IMR-90 (cell line): ENCODE data around the gene SEZ6L2. TPM values are rescaled to one million over a fixed set of nuclear protein-coding genes. Genes with fewer than 3 reads are reported as not detected.

Experiments
- ATAC-seq: fragments of 200-7000 bp; cut with Tn5 transposase; 2 replicates; pipeline ENCODE4 v1.9.1; 2020; ENCODE audit warnings: low read depth, mild to moderate bottlenecking, moderate library complexity
- BruUV-seq: library from RNA; stranded (reverse); fragments of 400-500 nt; replicated peaks from 2 replicates; lab custom pipeline; 2021; lab: Mats Ljungman, UMichigan
- CTCF ChIA-PET: fragments of 300-600 bp; formaldehyde crosslinking; extraction: SDS; loops from one replicate; lab custom pipeline; 2021; ENCODE audit warnings: antibody characterized with exemption; lab: Yijun Ruan, JAX
- POLR2A ChIA-PET: fragments of 300-600 bp; sonication (Branson Sonifier 250); formaldehyde crosslinking; loops from one replicate; lab custom pipeline; 2022; ENCODE audit warnings: antibody characterized with exemption; ENCODE audit not compliant: unreplicated experiment; lab: Charles Lee
- DNase-seq: peaks from one replicate; pipeline ENCODE4 v3.0.0; 2013
- H2AFZ ChIP-seq: replicated peaks from 2 replicates; pipeline ENCODE3; 2013; ENCODE audit warnings: low read length, mild to moderate bottlenecking; ENCODE audit not compliant: poor library complexity
- H2AK5ac ChIP-seq: 2 replicates; pipeline ENCODE4 v1.6.1; 2013; ENCODE audit warnings: low read depth, low read length, inconsistent platforms
- H2AK9ac ChIP-seq: replicated peaks from 2 replicates; pipeline ENCODE3; 2013; ENCODE audit warnings: mild to moderate bottlenecking, low read depth, low read length, moderate library complexity; ENCODE audit not compliant: poor library complexity
- H2BK120ac ChIP-seq: 2 replicates; pipeline ENCODE4 v1.6.1; 2013; ENCODE audit warnings: low read depth, low read length, inconsistent platforms
- H2BK15ac ChIP-seq: 3 replicates; pipeline ENCODE4 v1.6.1; 2013; ENCODE audit warnings: low read depth, low read length, inconsistent platforms
- H2BK20ac ChIP-seq: 2 replicates; pipeline ENCODE4 v1.6.1; 2013; ENCODE audit warnings: low read depth, mild to moderate bottlenecking, inconsistent platforms, low read length, moderate library complexity
- H2BK5ac ChIP-seq: 2 replicates; pipeline ENCODE4 v1.6.1; 2013; ENCODE audit warnings: mild to moderate bottlenecking, low read depth, low read length, inconsistent platforms; ENCODE audit not compliant: poor library complexity, severe bottlenecking
- H3K14ac ChIP-seq: replicated peaks from 2 replicates; pipeline ENCODE4 v1.6.1; 2013; ENCODE audit warnings: low read depth, low read length, inconsistent platforms
- H3K18ac ChIP-seq: 2 replicates; pipeline ENCODE4 v1.6.1; 2013; ENCODE audit warnings: low read depth, low read length, control low read depth
- H3K23ac ChIP-seq: 2 replicates; pipeline ENCODE4 v1.6.1; 2013; ENCODE audit warnings: low read depth, low read length, inconsistent platforms
- H3K27ac ChIP-seq: 2 replicates; pipeline ENCODE4 v1.5.1; 2013; ENCODE audit warnings: mild to moderate bottlenecking, control low read depth, low read length; ENCODE audit not compliant: insufficient read depth
- H3K27me3 ChIP-seq: 2 replicates; pipeline ENCODE4 v1.6.1; 2013; ENCODE audit warnings: low read length; ENCODE audit not compliant: control insufficient read depth, insufficient read depth
- H3K36me3 ChIP-seq: 2 replicates; pipeline ENCODE4 v1.6.1; 2013; ENCODE audit warnings: low read length, mixed read lengths; ENCODE audit not compliant: control insufficient read depth, insufficient read depth
- H3K4ac ChIP-seq: 2 replicates; pipeline ENCODE4 v1.6.1; 2013; ENCODE audit warnings: low read depth, low read length, inconsistent platforms
- H3K4me1 ChIP-seq: 2 replicates; pipeline ENCODE4 v1.6.1; 2013; ENCODE audit warnings: low read length, mixed read lengths; ENCODE audit not compliant: control insufficient read depth, insufficient read depth
- H3K4me2 ChIP-seq: 2 replicates; pipeline ENCODE4 v1.6.1; 2013; ENCODE audit warnings: low read depth, mild to moderate bottlenecking, control low read depth, low read length, moderate library complexity
- H3K4me3 ChIP-seq: 2 replicates; pipeline ENCODE4 v1.5.1; 2013; ENCODE audit warnings: low read depth, mild to moderate bottlenecking, control low read depth, low read length, moderate library complexity; ENCODE audit not compliant: insufficient read depth
- H3K56ac ChIP-seq: 2 replicates; pipeline ENCODE4 v1.6.1; 2013; ENCODE audit warnings: low read length, inconsistent platforms; ENCODE audit not compliant: insufficient read depth; ENCODE audit errors: extremely low read depth
- H3K79me1 ChIP-seq, 2 experiments: 2 replicates each; pipeline ENCODE4 v1.6.1; 2013; ENCODE audit warnings: low read length in 2 of 2, inconsistent platforms in 1 of 2, low read depth in 1 of 2
- H3K9ac ChIP-seq: 2 replicates; pipeline ENCODE4 v1.6.1; 2013; ENCODE audit warnings: low read depth, low read length, control low read depth
- H3K9me1 ChIP-seq: 2 replicates; pipeline ENCODE4 v1.6.1; 2013; ENCODE audit warnings: low read length, inconsistent platforms; ENCODE audit not compliant: insufficient read depth
- H3K9me3 ChIP-seq: 2 replicates; pipeline ENCODE4 v1.6.1; 2013; ENCODE audit warnings: low read length; ENCODE audit not compliant: control insufficient read depth, insufficient read depth
- H4K20me1 ChIP-seq: 2 replicates; pipeline ENCODE4 v1.6.1; 2013; ENCODE audit warnings: low read length, inconsistent platforms; ENCODE audit not compliant: insufficient read depth
- H4K5ac ChIP-seq: 2 replicates; pipeline ENCODE4 v1.6.1; 2013; ENCODE audit warnings: mild to moderate bottlenecking, low read depth, low read length, control low read depth
- H4K8ac ChIP-seq, 2 experiments: 2 replicates each; pipeline ENCODE4 v1.6.1; 2013; ENCODE audit warnings: low read depth in 2 of 2, low read length in 2 of 2, control low read depth in 1 of 2, inconsistent platforms in 1 of 2
- H4K91ac ChIP-seq: 2 replicates; pipeline ENCODE4 v1.6.1; 2013; ENCODE audit warnings: low read depth, low read length, inconsistent platforms; ENCODE audit not compliant: insufficient read depth
- WGBS, 2 experiments: methylation state at CpG; one replicate each; pipeline versions ENCODE4 v1.1.5 to v1.1.7; 2013; ENCODE audit warnings: missing lambda C conversion rate in 2 of 2; ENCODE audit not compliant: insufficient read length in 1 of 2; ENCODE audit errors: extremely low coverage in 2 of 2; 5-methylcytosine and 5-hydroxymethylcytosine counted together
- dilution Hi-C: fragments of 300-500 bp; cut with HindIII; formaldehyde crosslinking; loops from one replicate; pipeline ENCODE4 v1.14.3; 2018; ENCODE audit warnings: low sequenced_read_pairs; ENCODE audit not compliant: unreplicated experiment
- in situ Hi-C: fragments of 300-500 bp; cut with MboI; formaldehyde crosslinking; loops from 3 replicates; pipeline ENCODE4 v1.14.3; 2019; ENCODE audit warnings: low sequenced_read_pairs, inconsistent platforms, mixed read lengths
- intact Hi-C: fragments of 100-400 bp; cut with micrococcal nuclease; formaldehyde crosslinking; loops from 2 replicates; pipeline ENCODE4 v1.10.0; 2022
- polyA plus RNA-seq, 3 experiments: library from polyadenylated mRNA; depleted of rRNA; stranded (reverse); fragments of >200 nt; gene quantifications; 2 replicates each; pipeline ENCODE4 v1.2.3, GENCODE V29; 2012; ENCODE audit warnings: low replicate concordance in 1 of 3
- total RNA-seq: library from RNA; depleted of rRNA; stranded (reverse); fragments of >200 nt; gene quantifications from 2 replicates; pipeline ENCODE4 v1.2.3, GENCODE V29; 2012
- TF ChIP-seq, protein P1 (sequence below): fragments of 150-350 bp; IDR thresholded peaks from 2 replicates; pipeline ENCODE4 v1.6.1; 2017; ENCODE audit warnings: mild to moderate bottlenecking, antibody characterized with exemption, low read length, low read depth

The SEZ6L2 gene
- total and polyA plus RNA-seq, 2 of the 4 experiments (the other 2 are of a cell fraction) = 0.72 to 10.5 TPM

DNA sequence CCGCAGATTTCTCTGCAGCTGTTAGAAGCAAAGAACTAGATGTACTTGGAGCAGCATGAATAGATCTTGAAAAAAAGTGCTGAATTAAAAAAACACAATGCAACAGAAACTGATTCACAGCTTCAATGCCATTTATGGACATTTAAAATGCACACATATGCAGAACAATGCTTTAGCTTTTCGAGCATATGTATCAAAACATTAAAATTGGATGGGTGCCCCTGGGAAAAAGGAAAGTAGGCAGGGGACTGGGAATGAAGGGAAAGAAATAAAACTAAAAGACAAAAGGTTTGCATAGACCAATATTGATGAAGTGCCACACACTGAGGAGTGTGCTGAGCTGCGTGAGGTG, 21.7 kb upstream of the SEZ6L2 start:
- Histone ChIP-seq H3K14ac (no peak overlapping the region), H3K9me1 (peaks cover 8% of the 10 kb centered on the region; the same call in 1 of the 2 replicates), H3K4ac (no peak overlapping the region), H2AK9ac (no peak overlapping the region), H3K4me1 (peaks cover 4% of the 10 kb centered on the region), H3K36me3 (peaks cover 21% of the 10 kb centered on the region), H2BK5ac (no peak overlapping the region), H2BK15ac (no peak overlapping the region), H4K8ac (no peak overlapping the region), H3K9ac (no peak overlapping the region), H3K9me3 (no peaks in the 10 kb centered on the region), H3K18ac (no peak overlapping the region), H2BK120ac (no peak overlapping the region), H3K27me3 (no peaks in the 10 kb centered on the region), H2AFZ (no peak overlapping the region), H3K79me1 (peaks cover 24 to 41% of the 10 kb centered on the region in 2 experiments), H3K56ac (no peak overlapping the region), H4K5ac (no peak overlapping the region), H3K23ac (no peak overlapping the region), H2AK5ac (no peak overlapping the region), H4K20me1 (peaks cover 7% of the 10 kb centered on the region), H2BK20ac (no peak overlapping the region), H3K4me2 (no peak overlapping the region), H3K27ac (no peak overlapping the region), H4K91ac (no peak overlapping the region), H3K4me3 (no peak overlapping the region)
- POLR2A ChIA-PET = no interaction called here
- no peak for ATAC-seq
- CTCF ChIA-PET = no interaction called here
- DNase-seq = no peak
- WGBS, 2 experiments = 90% methylated on average over 2 of the region's 3 CpGs; no CpG with 5 or more reads in 1 of the 2 experiments
- intact Hi-C loops = no loop called here
- BruUV-seq = no TSS peak
- dilution Hi-C loops = no loop called here
- TF ChIP-seq, protein P1, sequence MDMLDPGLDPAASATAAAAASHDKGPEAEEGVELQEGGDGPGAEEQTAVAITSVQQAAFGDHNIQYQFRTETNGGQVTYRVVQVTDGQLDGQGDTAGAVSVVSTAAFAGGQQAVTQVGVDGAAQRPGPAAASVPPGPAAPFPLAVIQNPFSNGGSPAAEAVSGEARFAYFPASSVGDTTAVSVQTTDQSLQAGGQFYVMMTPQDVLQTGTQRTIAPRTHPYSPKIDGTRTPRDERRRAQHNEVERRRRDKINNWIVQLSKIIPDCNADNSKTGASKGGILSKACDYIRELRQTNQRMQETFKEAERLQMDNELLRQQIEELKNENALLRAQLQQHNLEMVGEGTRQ = no peak
- in situ Hi-C loops = no loop called here
